ENCODE results near the gene ZNF189. TPM values are rescaled to one million over a fixed set of nuclear protein-coding genes. Genes with fewer than 3 reads are reported as not detected.
"Not testable (repeated sequence)": the region's sequence is repeated elsewhere in the genome, so short reads cannot be mapped to it uniquely, and the experiment has no call there.

ZNF189 gene
- total RNA-seq, 1 donor from 2014 or later = 10.6 TPM

DNA sequence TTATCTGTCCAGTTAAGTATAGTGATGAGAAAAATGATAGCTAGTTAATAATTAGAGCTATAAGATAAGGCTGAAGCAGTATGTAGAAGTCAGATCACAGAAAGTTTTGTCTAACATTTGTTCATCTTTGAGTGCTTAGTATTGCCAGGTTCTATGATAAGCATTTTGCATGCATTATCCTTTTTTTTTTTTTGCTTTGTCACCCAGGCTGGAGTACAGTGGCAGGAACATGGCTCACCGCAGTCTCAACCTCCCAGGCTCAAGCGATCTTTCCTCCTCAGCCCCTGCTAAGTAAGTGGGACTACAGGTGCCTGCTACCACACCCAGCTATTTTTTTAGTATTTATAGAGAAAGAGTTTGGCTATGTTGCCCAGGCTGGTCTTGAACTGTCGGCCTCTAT is 31.3 kb upstream of the ZNF189 start:
- Mint-ChIP-seq H3K27me3 (ENCODE audit: low read depth) (peaks cover 2% of the 10 kb centered on the region), H3K4me3 (ENCODE audit: low read depth) (no peak overlapping the region), H3K36me3 (ENCODE audit: low read depth) (no peaks in the 10 kb centered on the region), H3K27ac (no peak overlapping the region), H3K4me1 (ENCODE audit: low read depth) (no peaks in the 10 kb centered on the region), H3K9me3 (no peaks in the 10 kb centered on the region)
- intact Hi-C loops (cut with micrococcal nuclease) = no loop called here
- no peak for DNase-seq (ENCODE audit: low spot score)

DNA sequence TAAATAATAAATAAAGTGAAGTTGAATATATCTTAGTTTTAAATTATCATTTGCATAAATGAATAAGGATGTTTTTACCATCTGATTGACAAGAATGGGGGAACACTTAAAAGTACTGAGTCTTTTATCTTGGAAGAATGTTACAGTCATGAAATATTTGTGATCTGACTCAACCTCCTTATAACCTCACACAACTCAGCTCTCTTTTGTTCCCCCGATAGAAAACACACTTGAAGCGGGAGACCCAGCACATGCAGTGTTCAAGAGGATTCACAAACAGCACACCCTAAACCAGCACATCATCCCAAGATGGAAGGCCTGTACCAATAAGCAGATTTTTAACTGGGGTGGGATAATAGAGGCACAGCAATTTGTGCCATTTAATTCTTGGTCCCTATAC is 29.4 kb upstream of the ZNF189 start:
- Mint-ChIP-seq H3K4me1 (ENCODE audit: low read depth) (no peaks in the 10 kb centered on the region), H3K27me3 (ENCODE audit: low read depth) (peaks cover 2% of the 10 kb centered on the region), H3K4me3 (ENCODE audit: low read depth) (no peak overlapping the region), H3K27ac (no peak overlapping the region), H3K9me3 (no peaks in the 10 kb centered on the region), H3K36me3 (ENCODE audit: low read depth) (no peaks in the 10 kb centered on the region)
- intact Hi-C loops (cut with micrococcal nuclease) = no loop called here
- no peak for DNase-seq (ENCODE audit: low spot score)

DNA sequence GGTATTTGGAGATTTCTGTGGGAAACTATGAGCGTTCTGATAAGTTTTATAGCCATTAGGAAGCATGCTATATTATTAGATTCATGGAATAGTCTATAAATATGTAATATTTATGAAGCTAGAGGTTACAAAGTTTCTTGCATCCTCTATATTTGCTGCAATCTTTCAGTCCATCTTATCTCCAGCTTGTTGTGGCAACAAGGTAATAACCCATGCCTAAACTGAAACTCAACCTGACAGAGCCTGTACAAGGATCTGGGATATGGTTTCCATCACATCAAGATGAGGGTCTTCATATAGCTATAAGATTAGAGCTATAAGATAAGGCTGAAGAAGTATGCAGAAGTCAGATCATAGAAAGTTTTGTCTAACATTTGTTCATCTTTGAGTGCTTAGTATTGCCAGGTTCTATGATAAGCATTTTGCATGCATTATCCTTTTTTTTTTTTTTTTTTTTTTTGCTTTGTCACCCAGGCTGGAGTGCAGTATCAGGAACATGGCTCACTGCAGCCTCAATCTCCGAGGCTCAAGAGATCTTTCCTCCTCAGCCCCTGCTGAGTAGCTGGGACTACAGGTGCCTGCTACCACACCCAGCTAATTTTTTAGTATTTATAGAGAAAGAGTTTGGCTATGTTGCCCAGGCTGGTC is 28.6 kb upstream of the ZNF189 start:
- Mint-ChIP-seq H3K27ac (no peak overlapping the region), H3K27me3 (ENCODE audit: low read depth) (peaks cover 2% of the 10 kb centered on the region), H3K4me3 (ENCODE audit: low read depth) (no peak overlapping the region), H3K36me3 (ENCODE audit: low read depth) (no peaks in the 10 kb centered on the region), H3K9me3 (no peaks in the 10 kb centered on the region), H3K4me1 (ENCODE audit: low read depth) (no peaks in the 10 kb centered on the region)
- no peak for DNase-seq (ENCODE audit: low spot score)
- intact Hi-C loops (cut with micrococcal nuclease) = no loop called here

DNA sequence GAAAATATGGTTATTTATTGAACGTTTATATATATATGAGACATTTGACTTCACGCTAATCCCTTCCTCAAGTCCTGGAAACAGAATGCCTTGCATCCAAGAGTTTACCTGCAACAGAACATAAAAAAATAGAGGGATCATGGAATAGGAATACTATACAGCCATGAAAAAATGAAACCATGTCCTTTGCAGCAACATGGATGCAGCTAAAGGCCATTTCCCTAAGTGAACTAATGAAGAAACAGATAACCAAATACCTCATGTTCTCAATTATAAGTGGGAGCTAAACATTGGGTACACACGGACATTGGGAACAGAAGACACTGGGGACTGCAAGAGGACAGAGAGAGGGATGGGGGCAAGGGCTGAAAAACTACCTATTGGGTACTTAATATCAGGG is 26.8 kb upstream of the ZNF189 start:
- intact Hi-C loops (cut with micrococcal nuclease) = no loop called here
- Mint-ChIP-seq H3K27me3 (ENCODE audit: low read depth) (peaks cover 2% of the 10 kb centered on the region), H3K4me1 (ENCODE audit: low read depth) (no peaks in the 10 kb centered on the region), H3K9me3 (no peaks in the 10 kb centered on the region), H3K36me3 (ENCODE audit: low read depth) (no peaks in the 10 kb centered on the region), H3K27ac (no peak overlapping the region), H3K4me3 (ENCODE audit: low read depth) (no peak overlapping the region)
- no peak for DNase-seq (ENCODE audit: low spot score)

DNA sequence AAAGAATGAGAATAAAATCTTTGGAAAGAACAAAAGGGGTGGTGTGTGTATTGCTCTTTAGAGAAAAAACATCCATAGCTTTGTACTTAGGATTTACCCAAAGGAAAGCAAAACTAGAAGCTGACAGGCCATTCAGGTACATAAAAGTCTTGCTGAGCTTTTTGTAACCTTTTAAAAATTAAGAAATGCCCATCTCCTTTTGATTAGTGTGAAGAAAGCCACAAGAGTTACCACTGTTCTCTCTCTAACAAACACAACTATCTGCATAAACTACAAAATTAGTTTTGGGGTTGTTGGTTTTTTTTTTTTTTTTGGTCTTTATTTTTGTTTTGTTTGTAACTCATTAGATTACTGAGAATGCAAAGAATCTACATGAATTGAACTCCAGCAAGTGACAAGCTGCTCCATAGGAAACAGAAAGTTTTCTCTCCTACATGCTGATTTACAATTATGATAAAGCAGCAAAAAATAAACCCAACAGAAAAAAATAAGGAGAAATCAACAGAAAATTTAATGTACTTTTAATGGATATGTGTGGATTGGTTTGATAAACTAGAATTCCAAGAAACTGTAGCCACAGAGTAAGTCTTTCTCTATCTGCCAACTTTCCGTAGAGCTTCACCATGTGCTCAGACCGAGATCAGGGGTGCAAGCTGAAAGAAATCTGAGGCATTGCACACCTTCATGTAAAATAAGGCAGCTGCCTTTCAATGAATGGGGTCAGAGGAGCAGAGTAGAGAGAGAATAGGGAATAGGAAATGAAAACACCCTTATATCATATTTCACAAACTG is 26.1 kb upstream of the ZNF189 start:
- no peak overlapping the region for H3K27ac Mint-ChIP-seq
- no peak for DNase-seq (ENCODE audit: low spot score)
- no peaks in the 10 kb centered on the region for H3K4me1 Mint-ChIP-seq (ENCODE audit: low read depth)
- H3K27me3 Mint-ChIP-seq (ENCODE audit: low read depth) = peaks cover 2% of the 10 kb centered on the region
- H3K9me3 Mint-ChIP-seq = no peaks in the 10 kb centered on the region
- no peaks in the 10 kb centered on the region for H3K36me3 Mint-ChIP-seq (ENCODE audit: low read depth)
- H3K4me3 Mint-ChIP-seq (ENCODE audit: low read depth) = no peak overlapping the region
- intact Hi-C loops (cut with micrococcal nuclease) = no loop called here

DNA sequence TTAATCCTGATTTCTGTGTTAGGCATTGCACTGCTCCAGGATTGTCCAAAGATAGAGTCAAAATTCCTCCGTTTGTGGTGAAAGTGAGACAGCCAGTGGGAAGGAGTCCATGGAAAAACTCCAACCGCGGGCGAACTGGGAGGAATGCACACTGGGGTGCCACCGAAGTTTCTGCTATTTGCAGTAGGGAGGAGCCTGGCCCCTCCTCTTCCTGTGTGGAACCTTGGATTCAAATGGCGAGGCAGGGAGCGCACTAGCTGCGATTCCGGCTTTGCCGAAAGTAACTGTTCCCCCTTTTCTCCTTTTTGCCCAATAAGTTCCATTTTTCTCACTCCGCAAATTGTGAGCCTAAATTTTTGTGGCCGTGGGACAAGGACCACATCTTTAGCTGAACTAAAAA is 23.1 kb upstream of the ZNF189 start:
- Mint-ChIP-seq H3K27me3 (ENCODE audit: low read depth) (no peaks in the 10 kb centered on the region), H3K9me3 (no peaks in the 10 kb centered on the region), H3K4me3 (ENCODE audit: low read depth) (no peak overlapping the region), H3K36me3 (ENCODE audit: low read depth) (no peaks in the 10 kb centered on the region), H3K4me1 (ENCODE audit: low read depth) (no peaks in the 10 kb centered on the region), H3K27ac (no peak overlapping the region)
- no peak for DNase-seq (ENCODE audit: low spot score)
- intact Hi-C loops (cut with micrococcal nuclease) = no loop called here

DNA sequence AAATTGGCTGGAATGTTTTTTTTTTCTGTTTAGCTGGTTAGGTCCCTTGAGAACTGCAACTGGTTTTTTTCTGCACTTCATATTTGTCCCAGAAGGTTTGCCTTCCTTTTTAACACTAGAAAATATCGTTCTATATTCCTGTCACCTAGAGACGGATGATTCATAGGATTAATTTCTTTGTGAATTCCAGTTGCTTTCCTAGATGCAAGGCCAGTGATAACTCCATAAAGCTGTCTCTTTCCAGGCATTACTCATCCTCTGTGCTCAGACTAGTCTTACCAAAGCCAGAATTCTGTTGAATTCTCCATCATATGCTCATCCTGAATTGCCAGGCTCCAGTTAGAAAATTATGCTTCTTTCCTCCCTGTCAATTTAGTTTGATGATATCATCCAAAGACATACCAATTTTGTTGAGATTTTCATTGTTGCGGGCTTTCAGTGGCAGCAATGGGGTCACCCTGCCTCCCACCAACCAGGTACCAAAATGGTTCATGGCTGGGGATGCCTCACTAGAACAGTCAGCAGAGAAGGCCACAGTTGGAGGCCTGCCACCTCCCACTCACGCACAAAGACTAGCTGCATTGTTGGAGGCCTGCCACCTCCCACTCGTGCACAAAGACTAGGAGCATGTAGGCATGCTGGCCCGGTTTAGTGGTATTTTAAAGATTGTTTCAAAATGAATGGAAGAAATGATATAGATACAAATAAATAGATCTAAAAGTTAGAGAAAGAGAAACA is 22.4 kb upstream of the ZNF189 start:
- Mint-ChIP-seq H3K4me3 (ENCODE audit: low read depth) (no peak overlapping the region), H3K27ac (no peak overlapping the region), H3K9me3 (no peaks in the 10 kb centered on the region), H3K27me3 (ENCODE audit: low read depth) (no peaks in the 10 kb centered on the region), H3K36me3 (ENCODE audit: low read depth) (no peaks in the 10 kb centered on the region), H3K4me1 (ENCODE audit: low read depth) (no peaks in the 10 kb centered on the region)
- no peak for DNase-seq (ENCODE audit: low spot score)
- intact Hi-C loops (cut with micrococcal nuclease) = no loop called here

DNA sequence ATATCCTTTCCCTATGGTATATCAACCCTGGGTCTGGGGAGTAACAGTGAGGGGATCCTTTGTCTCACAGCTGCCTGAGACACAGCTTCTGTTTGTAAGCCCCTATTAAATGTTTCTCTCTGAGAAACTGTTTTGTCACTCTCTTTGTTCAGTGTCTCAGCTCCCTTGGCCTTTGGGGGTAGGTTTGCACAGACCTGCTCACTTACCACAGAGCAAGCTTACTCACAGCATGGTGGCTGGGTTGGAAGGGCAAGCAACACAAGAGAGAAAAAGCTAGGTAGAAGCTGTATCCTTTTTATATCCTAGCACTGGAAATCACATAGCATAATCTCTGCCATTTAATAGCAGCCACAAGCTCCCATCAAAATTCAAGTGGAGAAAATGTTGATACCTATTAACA is 18.4 kb upstream of the ZNF189 start:
- H3K4me3 Mint-ChIP-seq (ENCODE audit: low read depth) = no peak overlapping the region
- no peak for DNase-seq (ENCODE audit: low spot score)
- H3K36me3 Mint-ChIP-seq (ENCODE audit: low read depth) = peaks cover 6% of the 10 kb centered on the region
- H3K9me3 Mint-ChIP-seq = peaks cover 9% of the 10 kb centered on the region
- no peaks in the 10 kb centered on the region for H3K4me1 Mint-ChIP-seq (ENCODE audit: low read depth)
- intact Hi-C loops (cut with micrococcal nuclease) = no loop called here
- no peaks in the 10 kb centered on the region for H3K27me3 Mint-ChIP-seq (ENCODE audit: low read depth)
- no peak overlapping the region for H3K27ac Mint-ChIP-seq

DNA sequence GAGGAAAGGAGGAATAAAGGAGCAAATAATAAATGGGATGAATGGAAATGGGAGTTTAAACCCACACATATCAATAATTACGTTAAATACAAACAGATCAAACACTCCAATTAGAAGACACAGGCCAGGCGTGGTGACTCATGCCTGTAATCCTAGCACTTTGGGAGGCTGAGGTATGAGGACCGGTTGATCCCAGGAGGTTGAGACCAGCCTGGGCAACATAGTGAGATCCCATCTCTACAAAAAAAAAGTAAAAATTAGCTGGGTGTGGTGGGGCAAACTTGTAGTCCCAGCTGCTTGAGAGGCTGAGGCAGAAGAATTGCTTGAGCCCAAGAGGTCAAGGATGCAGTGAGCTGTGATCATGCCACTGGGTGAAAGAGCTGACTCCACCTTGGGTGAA is 17.5 kb upstream of the ZNF189 start:
- Mint-ChIP-seq H3K4me1 (ENCODE audit: low read depth) (no peaks in the 10 kb centered on the region), H3K4me3 (ENCODE audit: low read depth) (no peak overlapping the region), H3K9me3 (peaks cover 13% of the 10 kb centered on the region), H3K27ac (no peak overlapping the region), H3K27me3 (ENCODE audit: low read depth) (no peaks in the 10 kb centered on the region), H3K36me3 (ENCODE audit: low read depth) (peaks cover 7% of the 10 kb centered on the region)
- DNase-seq (ENCODE audit: low spot score) = no peak
- intact Hi-C loops (cut with micrococcal nuclease) = no loop called here

DNA sequence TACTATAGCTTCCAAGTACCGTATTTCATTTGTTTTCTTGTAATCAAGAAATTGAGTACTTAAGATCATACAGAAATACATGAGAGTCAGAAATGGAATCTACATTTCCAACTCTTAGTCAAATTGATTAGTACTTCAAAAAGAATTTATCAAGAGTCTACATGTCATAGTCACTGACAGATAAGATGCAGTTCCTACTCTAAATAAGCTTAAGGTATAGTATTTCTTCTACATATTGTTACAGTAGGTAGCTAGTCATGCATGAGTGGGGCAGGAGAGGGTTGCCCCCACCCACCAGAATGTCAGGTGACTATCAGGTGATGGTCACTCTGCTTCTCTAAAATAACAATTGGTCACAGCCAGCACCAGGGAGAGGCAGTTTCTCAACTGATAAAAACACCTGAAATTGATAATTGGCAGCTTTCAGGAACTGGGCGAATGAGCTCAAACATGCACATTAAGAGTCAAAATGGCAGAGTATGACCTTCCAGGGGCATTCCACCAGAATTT is 16.8 kb upstream of the ZNF189 start:
- Mint-ChIP-seq H3K4me3 (ENCODE audit: low read depth) (no peak overlapping the region), H3K27ac (no peak overlapping the region), H3K9me3 (peaks cover 13% of the 10 kb centered on the region), H3K27me3 (ENCODE audit: low read depth) (no peaks in the 10 kb centered on the region), H3K36me3 (ENCODE audit: low read depth) (peaks cover 12% of the 10 kb centered on the region), H3K4me1 (ENCODE audit: low read depth) (no peaks in the 10 kb centered on the region)
- intact Hi-C loops (cut with micrococcal nuclease) = no loop called here
- no peak for DNase-seq (ENCODE audit: low spot score)

DNA sequence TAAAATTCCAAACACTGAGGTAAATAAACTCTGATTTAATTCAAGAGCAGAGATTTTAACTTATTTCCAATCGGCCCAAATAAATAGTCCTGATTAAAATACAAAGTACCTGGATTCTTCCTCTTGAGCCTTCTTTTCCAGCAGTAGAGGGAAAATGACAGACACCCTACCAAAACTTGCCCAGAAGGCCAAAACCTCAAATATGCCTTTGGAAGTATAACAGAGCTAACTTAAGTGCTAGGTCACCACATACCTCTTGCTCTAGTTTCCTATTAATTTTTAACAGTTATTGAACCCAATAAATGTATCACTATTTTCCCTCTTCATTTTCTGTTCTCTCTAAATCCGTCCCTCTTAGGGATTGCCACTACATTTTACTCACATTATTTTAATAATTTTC is 15.3 kb upstream of the ZNF189 start:
- no peaks in the 10 kb centered on the region for H3K27me3 Mint-ChIP-seq (ENCODE audit: low read depth)

DNA sequence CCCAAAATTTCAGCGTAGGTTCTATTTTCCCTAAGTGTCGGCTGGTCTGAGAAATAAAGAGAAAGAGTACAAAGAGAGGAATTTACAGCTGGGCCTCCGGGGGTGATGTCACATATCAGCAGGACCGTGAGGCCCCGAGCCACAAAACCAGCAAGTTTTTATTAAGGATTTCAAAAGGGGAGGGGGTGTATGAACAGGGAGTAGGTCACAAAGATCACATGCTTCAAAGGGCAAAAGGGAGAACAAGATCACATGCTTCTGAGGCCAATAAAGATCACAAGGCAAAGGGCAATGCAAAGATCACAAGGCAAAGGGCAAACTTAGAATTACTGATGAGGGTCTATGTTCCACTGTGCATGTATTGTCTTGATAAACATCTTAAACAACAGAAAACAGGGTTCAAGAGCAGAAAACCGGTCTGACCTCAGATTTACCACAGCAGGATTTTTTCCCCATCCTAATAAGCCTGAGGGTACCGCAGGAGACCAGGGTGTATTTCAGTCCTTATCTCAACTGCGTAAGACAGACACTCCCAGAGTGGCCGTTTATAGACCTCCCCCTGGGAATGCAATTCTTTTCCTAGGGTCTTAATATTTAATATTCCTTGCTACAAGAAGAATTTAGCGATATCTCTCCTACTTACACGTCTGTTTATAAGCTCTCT is 13.6 kb upstream of the ZNF189 start, which contains the start of gene BAAT:
BAAT (minus strand) TSS at position 134 of the 664 bp plus-strand sequence. CDS start 13,602 bp downstream, outside the sequence.
- DNase-seq (ENCODE audit: low spot score); H3K4me3 Mint-ChIP-seq (ENCODE audit: low read depth); H3K27me3 Mint-ChIP-seq (ENCODE audit: low read depth); H3K4me1 Mint-ChIP-seq (ENCODE audit: low read depth); intact Hi-C loops (cut with micrococcal nuclease); H3K27ac Mint-ChIP-seq: not testable (repeated sequence)
- Mint-ChIP-seq H3K36me3 (ENCODE audit: low read depth) (peaks cover 33% of the 10 kb centered on the region), H3K9me3 (peaks cover 13% of the 10 kb centered on the region)

More for the DNA sequence above, 15.3 kb upstream of the ZNF189 start:
- H3K4me1 Mint-ChIP-seq (ENCODE audit: low read depth) = no peaks in the 10 kb centered on the region
- H3K4me3 Mint-ChIP-seq (ENCODE audit: low read depth) = no peak overlapping the region
- H3K9me3 Mint-ChIP-seq = peaks cover 13% of the 10 kb centered on the region
- H3K27ac Mint-ChIP-seq = no peak overlapping the region
- no peak for DNase-seq (ENCODE audit: low spot score)
- intact Hi-C loops (cut with micrococcal nuclease) = no loop called here
- H3K36me3 Mint-ChIP-seq (ENCODE audit: low read depth) = peaks cover 23% of the 10 kb centered on the region
